ENCODE results near the gene TAC1. TPM values are rescaled to one million over a fixed set of nuclear protein-coding genes. Genes with fewer than 3 reads are reported as not detected.
A peak's percentile ranks its signal among the peaks of the same experiment; 100 is the strongest.

Gene TAC1, protein sequence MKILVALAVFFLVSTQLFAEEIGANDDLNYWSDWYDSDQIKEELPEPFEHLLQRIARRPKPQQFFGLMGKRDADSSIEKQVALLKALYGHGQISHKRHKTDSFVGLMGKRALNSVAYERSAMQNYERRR
- total RNA-seq, result not detected

- no peaks in the 10 kb centered on the region for H3K4me1 Mint-ChIP-seq
- H3K27me3 Mint-ChIP-seq, result peaks cover 61% of the 10 kb centered on the region
- H3K36me3 Mint-ChIP-seq (ENCODE audit: low read depth), result no peaks in the 10 kb centered on the region
- no peaks in the 10 kb centered on the region for H3K9me3 Mint-ChIP-seq
- H3K27ac Mint-ChIP-seq, result no peak within 1 kb of the TSS
- no peak for ATAC-seq (replicated peaks)
- peak within 1 kb of the TSS; percentile 39 for H3K4me3 Mint-ChIP-seq
These were observed at the start of gene TAC1 for GRCh38 chr7:97731736-97732564. TSS of gene TAC1 (plus strand) at chr7:97732086. CDS start at chr7:97732613, 527 bp downstream.

DNA sequence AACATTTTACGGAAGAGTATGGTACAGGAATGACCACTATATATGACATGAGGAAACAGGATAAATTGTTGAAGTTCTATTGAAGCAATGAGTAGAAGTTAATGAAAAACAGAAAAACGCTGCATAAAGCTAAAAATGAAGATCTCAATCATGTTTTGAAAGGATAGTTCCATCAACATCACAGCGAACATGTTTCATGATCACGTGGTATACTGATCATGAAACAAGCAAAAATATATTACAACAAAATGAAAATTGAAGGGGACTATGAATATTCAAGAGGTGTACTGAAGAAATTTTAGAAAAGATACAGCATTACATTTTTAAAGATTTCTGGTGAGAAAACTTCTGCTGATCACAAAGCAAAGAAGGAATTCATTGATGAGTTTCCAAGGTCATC, 45.9 kb upstream of the TAC1 start:
- no peaks in the 10 kb centered on the region for H3K36me3 Mint-ChIP-seq (ENCODE audit: low read depth)
- peaks cover 4% of the 10 kb centered on the region for H3K27me3 Mint-ChIP-seq
- no peak overlapping the region for H3K27ac Mint-ChIP-seq
- H3K9me3 Mint-ChIP-seq, result no peaks in the 10 kb centered on the region
- H3K4me3 Mint-ChIP-seq, result no peak overlapping the region
- H3K4me1 Mint-ChIP-seq, result no peaks in the 10 kb centered on the region
- ATAC-seq (replicated peaks), result no peak

- Mint-ChIP-seq H3K36me3 (ENCODE audit: low read depth) (no peaks in the 10 kb centered on the region), H3K9me3 (no peaks in the 10 kb centered on the region), H3K27ac (no peak overlapping the region), H3K4me1 (no peaks in the 10 kb centered on the region), H3K27me3 (peaks cover 9% of the 10 kb centered on the region), H3K4me3 (no peak overlapping the region)
- no peak for ATAC-seq (replicated peaks)
These were observed 38.3 kb upstream of the TAC1 start for GRCh38 chr7:97693586-97693985.

DNA sequence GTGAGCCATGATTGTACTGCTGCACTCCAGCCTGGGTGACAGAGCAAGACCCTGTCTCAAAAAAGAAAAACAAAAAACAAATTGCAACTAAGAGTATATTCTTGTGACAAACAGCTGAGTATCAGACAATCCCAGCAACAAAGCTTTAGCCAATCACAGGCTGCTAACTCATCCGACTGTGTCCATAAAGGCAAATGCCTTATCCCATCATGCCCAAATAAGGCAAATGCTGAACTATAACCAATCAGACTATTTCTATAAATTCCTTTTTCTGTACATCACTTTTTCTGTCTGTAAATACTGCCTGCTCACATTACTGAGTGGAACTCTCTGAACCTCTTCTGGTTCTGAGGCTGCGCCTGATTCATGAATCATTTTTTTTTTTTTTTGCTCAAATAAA, 37.5 kb upstream of the TAC1 start:
- Mint-ChIP-seq H3K4me3 (no peak overlapping the region), H3K4me1 (no peaks in the 10 kb centered on the region), H3K27ac (no peak overlapping the region), H3K9me3 (no peaks in the 10 kb centered on the region), H3K36me3 (ENCODE audit: low read depth) (no peaks in the 10 kb centered on the region), H3K27me3 (peaks cover 9% of the 10 kb centered on the region)
- ATAC-seq (replicated peaks), result no peak

GRCh38 chr7:97697396-97697795, 34.5 kb upstream of the TAC1 start:
- Mint-ChIP-seq H3K27me3 (peaks cover 9% of the 10 kb centered on the region), H3K27ac (no peak overlapping the region), H3K4me1 (no peaks in the 10 kb centered on the region), H3K36me3 (ENCODE audit: low read depth) (no peaks in the 10 kb centered on the region), H3K9me3 (peaks cover 4% of the 10 kb centered on the region), H3K4me3 (no peak overlapping the region)
- ATAC-seq (replicated peaks), result no peak

GRCh38 chr7:97722386-97722785, 9.5 kb upstream of the TAC1 start:
- Mint-ChIP-seq H3K27ac (no peak overlapping the region), H3K36me3 (ENCODE audit: low read depth) (no peaks in the 10 kb centered on the region), H3K9me3 (no peaks in the 10 kb centered on the region), H3K4me1 (no peaks in the 10 kb centered on the region), H3K27me3 (peaks cover 5% of the 10 kb centered on the region), H3K4me3 (no peak overlapping the region)
- no peak for ATAC-seq (replicated peaks)

GRCh38 chr7:97732565-97733275, 834 bp downstream of the TAC1 start:
- Mint-ChIP-seq H3K36me3 (ENCODE audit: low read depth) (no peaks in the 10 kb centered on the region), H3K27me3 (peaks cover 62% of the 10 kb centered on the region), H3K27ac (no peak overlapping the region), H3K4me3 (peak overlapping the region; percentile 23), H3K4me1 (no peaks in the 10 kb centered on the region), H3K9me3 (no peaks in the 10 kb centered on the region)
- ATAC-seq (replicated peaks), result no peak

- ATAC-seq (replicated peaks), result no peak
- Mint-ChIP-seq H3K4me3 (peak overlapping the region; percentile 23), H3K4me1 (no peaks in the 10 kb centered on the region), H3K27me3 (peaks cover 66% of the 10 kb centered on the region), H3K27ac (no peak overlapping the region), H3K36me3 (ENCODE audit: low read depth) (no peaks in the 10 kb centered on the region), H3K9me3 (no peaks in the 10 kb centered on the region)
These were observed 1.6 kb downstream of the TAC1 start for GRCh38 chr7:97733276-97734161.

GRCh38 chr7:97734255-97734654, 2.4 kb downstream of the TAC1 start:
- no peaks in the 10 kb centered on the region for H3K36me3 Mint-ChIP-seq (ENCODE audit: low read depth)
- peaks cover 61% of the 10 kb centered on the region for H3K27me3 Mint-ChIP-seq
- no peak overlapping the region for H3K27ac Mint-ChIP-seq
- no peak for ATAC-seq (replicated peaks)
- H3K9me3 Mint-ChIP-seq, result no peaks in the 10 kb centered on the region
- no peaks in the 10 kb centered on the region for H3K4me1 Mint-ChIP-seq
- no peak overlapping the region for H3K4me3 Mint-ChIP-seq

- H3K4me3 Mint-ChIP-seq, result no peak overlapping the region
- peaks cover 59% of the 10 kb centered on the region for H3K27me3 Mint-ChIP-seq
- no peaks in the 10 kb centered on the region for H3K9me3 Mint-ChIP-seq
- no peak for ATAC-seq (replicated peaks)
- no peaks in the 10 kb centered on the region for H3K36me3 Mint-ChIP-seq (ENCODE audit: low read depth)
- no peak overlapping the region for H3K27ac Mint-ChIP-seq
- no peaks in the 10 kb centered on the region for H3K4me1 Mint-ChIP-seq
These were observed 3.2 kb downstream of the TAC1 start for GRCh38 chr7:97735075-97735474.

DNA sequence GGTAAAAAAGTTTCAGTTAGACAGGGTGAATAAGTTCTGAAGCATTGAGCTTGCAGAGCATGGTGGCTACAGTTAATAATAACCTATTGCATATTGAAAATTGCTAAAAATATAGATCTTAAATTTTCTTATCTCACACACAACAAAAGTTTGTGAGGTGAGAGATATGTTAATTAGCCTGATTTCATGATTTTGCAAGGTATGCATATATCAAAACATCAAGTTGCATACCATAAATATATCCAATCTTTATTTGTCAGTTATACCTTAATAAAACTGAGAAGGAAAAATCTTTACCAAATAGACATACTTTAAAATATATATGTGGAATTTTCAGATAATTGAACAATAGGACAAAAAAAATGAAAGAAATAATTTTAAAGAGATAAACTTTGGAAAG, 16.6 kb downstream of the TAC1 start:
- no peaks in the 10 kb centered on the region for H3K36me3 Mint-ChIP-seq (ENCODE audit: low read depth)
- no peaks in the 10 kb centered on the region for H3K9me3 Mint-ChIP-seq
- H3K27ac Mint-ChIP-seq, result no peak overlapping the region
- H3K4me3 Mint-ChIP-seq, result no peak overlapping the region
- H3K4me1 Mint-ChIP-seq, result no peaks in the 10 kb centered on the region
- no peak for ATAC-seq (replicated peaks)
- peaks cover 5% of the 10 kb centered on the region for H3K27me3 Mint-ChIP-seq

GRCh38 chr7:97751566-97751965, 19.7 kb downstream of the TAC1 start:
- Mint-ChIP-seq H3K27ac (no peak overlapping the region), H3K4me3 (no peak overlapping the region)

GRCh38 chr7:97752215-97752614, 20.3 kb downstream of the TAC1 start:
- no peaks in the 10 kb centered on the region for H3K36me3 Mint-ChIP-seq (ENCODE audit: low read depth)
- no peaks in the 10 kb centered on the region for H3K27me3 Mint-ChIP-seq
- no peaks in the 10 kb centered on the region for H3K9me3 Mint-ChIP-seq
- no peak overlapping the region for H3K27ac Mint-ChIP-seq
- no peak for ATAC-seq (replicated peaks)
- no peak overlapping the region for H3K4me3 Mint-ChIP-seq
- no peaks in the 10 kb centered on the region for H3K4me1 Mint-ChIP-seq

More at GRCh38 chr7:97751566-97751965, 19.7 kb downstream of the TAC1 start:
- no peaks in the 10 kb centered on the region for H3K9me3 Mint-ChIP-seq
- no peaks in the 10 kb centered on the region for H3K4me1 Mint-ChIP-seq
- H3K36me3 Mint-ChIP-seq (ENCODE audit: low read depth), result no peaks in the 10 kb centered on the region
- ATAC-seq (replicated peaks), result no peak
- no peaks in the 10 kb centered on the region for H3K27me3 Mint-ChIP-seq

DNA sequence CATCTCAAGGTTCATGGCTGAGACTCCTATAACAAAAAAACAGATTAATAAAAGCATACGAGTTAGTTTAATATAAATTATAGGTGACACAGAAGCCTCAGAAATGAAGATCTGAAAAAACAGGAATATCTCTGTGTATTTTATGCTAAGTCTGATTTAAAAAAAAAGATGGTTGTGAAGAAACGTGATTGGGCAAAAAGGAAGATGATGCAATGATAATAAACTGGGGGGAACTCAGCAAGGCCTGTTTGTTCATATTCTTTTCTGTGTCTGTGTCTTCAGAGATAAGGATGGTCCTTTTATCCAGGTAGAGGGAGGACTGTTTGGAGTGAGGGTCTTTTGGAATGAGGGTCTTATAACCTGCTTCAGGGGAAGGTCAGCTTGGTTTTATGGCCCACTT, 25.9 kb downstream of the TAC1 start:
- Mint-ChIP-seq H3K36me3 (ENCODE audit: low read depth) (no peaks in the 10 kb centered on the region), H3K27me3 (peaks cover 10% of the 10 kb centered on the region), H3K4me1 (no peaks in the 10 kb centered on the region), H3K27ac (no peak overlapping the region), H3K4me3 (no peak overlapping the region), H3K9me3 (no peaks in the 10 kb centered on the region)
- ATAC-seq (replicated peaks), result no peak

Data from activated T-helper 17 cell treated with anti-CD3 and anti-CD28 coated beads, Interleukin-2, amount 50 U/mL, for 72 hours (primary cell).